T-helper 2 cell (primary cell): ENCODE measurements around the gene CLPSL1.

Experiments used
- DNase-seq, 5 experiments: peaks; one replicate each; pipeline versions ENCODE4 v3.0.0 to v3.0.0-alpha.2; 2012 to 2022

The CLPSL1 gene

GRCh38 chr6:35759426-35759825 lies 21.4 kb upstream of the CLPSL1 start:
- no peak for DNase-seq

GRCh38 chr6:35765739-35766138 lies 15.1 kb upstream of the CLPSL1 start:
- no peak for DNase-seq

- no peak for DNase-seq
These were observed 11.6 kb upstream of the CLPSL1 start for GRCh38 chr6:35769211-35769610.

- DNase-seq: no peak
These were observed 9.5 kb upstream of the CLPSL1 start for GRCh38 chr6:35771343-35771627.

GRCh38 chr6:35774116-35774794 lies 6.6 kb upstream of the CLPSL1 start:
- no peak for DNase-seq

- no peak for DNase-seq
These were observed 5.8 kb upstream of the CLPSL1 start for GRCh38 chr6:35775031-35775430.

GRCh38 chr6:35776364-35777215 lies 4.2 kb upstream of the CLPSL1 start, which contains the start of gene CLPSL2:
TSS of gene CLPSL2 (plus strand) at chr6:35776598. CDS start at chr6:35776619, 21 bp downstream.
- DNase-seq: no peak

GRCh38 chr6:35777356-35778102 lies 3.3 kb upstream of the CLPSL1 start:
- no peak for DNase-seq

GRCh38 chr6:35778437-35778836 lies 2.4 kb upstream of the CLPSL1 start:
- no peak for DNase-seq

- DNase-seq: no peak
These were observed 471 bp downstream of the CLPSL1 start for GRCh38 chr6:35781290-35781689.

- DNase-seq: no peak
These were observed 1.6 kb downstream of the CLPSL1 start for GRCh38 chr6:35782424-35782823.

GRCh38 chr6:35784200-35784599 lies 3.4 kb downstream of the CLPSL1 start:
- DNase-seq: no peak

GRCh38 chr6:35786272-35786671 lies 5.5 kb downstream of the CLPSL1 start:
- DNase-seq: no peak

- DNase-seq: no peak
These were observed 6.0 kb downstream of the CLPSL1 start for GRCh38 chr6:35786810-35787209.

GRCh38 chr6:35787266-35788218 lies 6.7 kb downstream of the CLPSL1 start:
- DNase-seq: no peak

- no peak for DNase-seq
These were observed 7.7 kb downstream of the CLPSL1 start for GRCh38 chr6:35788423-35788982.

- no peak for DNase-seq
These were observed 9.9 kb downstream of the CLPSL1 start for GRCh38 chr6:35790683-35791082.

- no peak for DNase-seq
These were observed 14.0 kb downstream of the CLPSL1 start for GRCh38 chr6:35794536-35795452.

GRCh38 chr6:35795453-35796071 lies 14.7 kb downstream of the CLPSL1 start:
- no peak for DNase-seq

- no peak for DNase-seq
These were observed 15.4 kb downstream of the CLPSL1 start for GRCh38 chr6:35796236-35796635.
